ENCODE results near the gene COX19.
"Not testable (repeated sequence)": the region's sequence is repeated elsewhere in the genome, so short reads cannot be mapped to it uniquely, and the experiment has no call there.

Gene COX19

GRCh38 chr7:962401-963081, 12.8 kb downstream of the COX19 start:
- TF ChIP-seq CTCF (IDR thresholded peaks at IDR 0.05; ENCODE audit: borderline replicate concordance, insufficient read depth, low read depth, low read length): no peak
- no peak overlapping the region for H3K4me3 ChIP-seq (ENCODE audit: low read depth, low read length)

- no peak overlapping the region for H3K4me3 ChIP-seq (ENCODE audit: low read depth, low read length)
- no peak for TF ChIP-seq CTCF (IDR thresholded peaks at IDR 0.05; ENCODE audit: borderline replicate concordance, insufficient read depth, low read depth, low read length)
Observed at GRCh38 chr7:961546-962400, 13.6 kb downstream of the COX19 start.

- not testable (repeated sequence) for H3K4me3 ChIP-seq (ENCODE audit: low read depth, low read length)
Observed at GRCh38 chr7:960972-961371, 14.4 kb downstream of the COX19 start.

DNA sequence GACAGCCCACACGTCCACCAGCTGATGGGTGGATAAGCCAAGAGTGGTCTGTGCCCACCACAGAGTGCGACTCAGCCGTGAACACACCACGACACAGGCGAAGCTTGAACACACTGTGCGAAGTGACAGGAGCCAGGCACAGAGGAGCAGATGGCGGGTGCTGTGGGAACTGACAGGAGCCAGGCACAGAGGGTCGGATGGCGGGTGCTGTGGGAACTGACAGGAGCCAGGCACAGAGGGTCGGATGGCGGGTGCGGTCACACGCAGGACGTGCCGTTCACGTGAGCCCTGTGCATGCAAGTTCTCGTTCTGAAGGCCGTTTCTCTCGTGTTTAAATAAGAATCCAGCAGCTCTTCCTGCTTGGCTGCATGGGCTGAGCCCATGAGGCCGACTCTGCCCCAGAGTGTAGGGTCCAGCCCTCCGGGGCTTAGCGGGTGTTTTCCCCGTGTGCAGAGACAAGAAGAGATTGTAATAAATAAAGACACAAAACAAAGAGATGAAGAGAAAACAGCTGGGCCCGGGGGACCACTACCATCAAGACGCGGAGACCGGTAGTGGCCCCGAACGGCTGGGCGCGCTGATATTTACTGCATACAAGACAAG, 15.0 kb downstream of the COX19 start:
- TF ChIP-seq CTCF (IDR thresholded peaks at IDR 0.05; ENCODE audit: borderline replicate concordance, insufficient read depth, low read depth, low read length): no peak

DNA sequence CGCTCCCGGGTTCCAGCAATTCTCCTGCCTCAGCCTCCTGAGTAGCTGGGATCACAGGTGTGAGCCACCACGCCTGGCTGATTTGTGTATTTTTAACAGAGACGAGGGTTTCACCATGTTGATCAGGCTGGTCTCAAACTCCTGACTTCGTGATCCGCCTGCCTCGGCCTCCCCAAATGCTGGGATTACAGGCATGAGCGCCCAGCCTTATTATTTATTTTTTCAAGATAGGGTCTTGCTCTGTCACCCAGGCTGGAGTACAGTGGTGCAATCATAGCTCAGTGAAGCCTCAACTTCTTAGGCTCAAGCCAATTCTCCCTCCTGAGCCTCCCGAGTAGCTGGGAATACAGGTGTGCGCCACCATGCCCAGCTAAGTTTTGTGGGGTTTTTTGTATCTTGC, 15.6 kb downstream of the COX19 start:
- not testable (repeated sequence) for H3K4me3 ChIP-seq (ENCODE audit: low read depth, low read length)

More for the DNA sequence above, 15.0 kb downstream of the COX19 start:
- no peak overlapping the region for H3K4me3 ChIP-seq (ENCODE audit: low read depth, low read length)

GRCh38 chr7:959271-959670, 16.1 kb downstream of the COX19 start:
- TF ChIP-seq CTCF (IDR thresholded peaks at IDR 0.05; ENCODE audit: borderline replicate concordance, insufficient read depth, low read depth, low read length): no peak
- H3K4me3 ChIP-seq (ENCODE audit: low read depth, low read length): no peak overlapping the region

GRCh38 chr7:958221-959200, 16.8 kb downstream of the COX19 start:
- no peak overlapping the region for H3K4me3 ChIP-seq (ENCODE audit: low read depth, low read length)
- no peak for TF ChIP-seq CTCF (IDR thresholded peaks at IDR 0.05; ENCODE audit: borderline replicate concordance, insufficient read depth, low read depth, low read length)

Measured in GM12875 (cell line).